ENCODE data around the gene TACR1. TPM values are rescaled to one million over a fixed set of nuclear protein-coding genes. Genes with fewer than 3 reads are reported as not detected.

The TACR1 gene
- total and polyA plus RNA-seq, 2 experiments from 2014 or later, result 0.13 to 0.19 TPM

DNA sequence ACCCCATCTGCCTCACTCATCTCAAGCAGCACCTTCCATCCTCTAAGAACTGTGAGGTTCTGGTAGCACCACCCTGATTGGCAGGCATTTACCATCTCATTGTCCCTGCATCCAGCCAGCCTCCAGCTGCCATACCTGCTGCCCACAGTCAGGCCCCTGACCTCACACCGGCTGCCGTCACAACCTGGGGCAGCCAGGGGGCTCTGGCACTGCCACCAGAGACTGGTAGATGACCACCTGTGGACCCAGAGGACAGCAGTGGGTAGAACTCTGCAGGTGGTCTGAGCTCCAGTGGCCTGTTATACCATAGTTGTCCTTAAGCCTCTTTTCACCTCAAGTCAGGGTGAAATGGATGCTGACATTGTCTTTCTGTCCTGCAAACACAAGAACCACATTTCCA lies 171.4 kb downstream of the TACR1 start:
- no peaks in the 10 kb centered on the region for H3K79me2 ChIP-seq
- H3K27me3 ChIP-seq, result no peaks in the 10 kb centered on the region
- H3K9me2 ChIP-seq (replicated peaks; ENCODE audit: insufficient read depth), result no peaks in the 10 kb centered on the region
- H3K36me3 ChIP-seq (replicated peaks; ENCODE audit: insufficient read depth, low read depth), result no peaks in the 10 kb centered on the region
- H3K27ac ChIP-seq, result no peak overlapping the region
- H3K4me3 ChIP-seq, result no peak overlapping the region
- no peak for DNase-seq (ENCODE audit: low spot score)
- no peaks in the 10 kb centered on the region for H3K4me1 ChIP-seq (ENCODE audit: insufficient read depth)
- H3K9me3 ChIP-seq (ENCODE audit: low read depth), result no peaks in the 10 kb centered on the region
- TF ChIP-seq EZH2 (IDR thresholded peaks at IDR 0.05; ENCODE audit: borderline replicate concordance) (no peak), EZH2phosphoT487 (IDR thresholded peaks at IDR 0.05; ENCODE audit: low read depth, severe bottlenecking, unreplicated experiment) (no peak)
- TF ChIP-seq, protein P1, sequence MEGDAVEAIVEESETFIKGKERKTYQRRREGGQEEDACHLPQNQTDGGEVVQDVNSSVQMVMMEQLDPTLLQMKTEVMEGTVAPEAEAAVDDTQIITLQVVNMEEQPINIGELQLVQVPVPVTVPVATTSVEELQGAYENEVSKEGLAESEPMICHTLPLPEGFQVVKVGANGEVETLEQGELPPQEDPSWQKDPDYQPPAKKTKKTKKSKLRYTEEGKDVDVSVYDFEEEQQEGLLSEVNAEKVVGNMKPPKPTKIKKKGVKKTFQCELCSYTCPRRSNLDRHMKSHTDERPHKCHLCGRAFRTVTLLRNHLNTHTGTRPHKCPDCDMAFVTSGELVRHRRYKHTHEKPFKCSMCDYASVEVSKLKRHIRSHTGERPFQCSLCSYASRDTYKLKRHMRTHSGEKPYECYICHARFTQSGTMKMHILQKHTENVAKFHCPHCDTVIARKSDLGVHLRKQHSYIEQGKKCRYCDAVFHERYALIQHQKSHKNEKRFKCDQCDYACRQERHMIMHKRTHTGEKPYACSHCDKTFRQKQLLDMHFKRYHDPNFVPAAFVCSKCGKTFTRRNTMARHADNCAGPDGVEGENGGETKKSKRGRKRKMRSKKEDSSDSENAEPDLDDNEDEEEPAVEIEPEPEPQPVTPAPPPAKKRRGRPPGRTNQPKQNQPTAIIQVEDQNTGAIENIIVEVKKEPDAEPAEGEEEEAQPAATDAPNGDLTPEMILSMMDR (IDR thresholded peaks at IDR 0.05; ENCODE audit: poor library complexity), result no peak
- H2AFZ ChIP-seq, result no peak overlapping the region
- 93% methylated on average over 2 of the region's 2 CpGs for WGBS (ENCODE audit: low lambda C conversion rate, missing lambda C conversion rate)
- H3K4me2 ChIP-seq, result no peak overlapping the region
- no peaks in the 10 kb centered on the region for H4K20me1 ChIP-seq (ENCODE audit: insufficient read depth, poor library complexity, severe bottlenecking)

DNA sequence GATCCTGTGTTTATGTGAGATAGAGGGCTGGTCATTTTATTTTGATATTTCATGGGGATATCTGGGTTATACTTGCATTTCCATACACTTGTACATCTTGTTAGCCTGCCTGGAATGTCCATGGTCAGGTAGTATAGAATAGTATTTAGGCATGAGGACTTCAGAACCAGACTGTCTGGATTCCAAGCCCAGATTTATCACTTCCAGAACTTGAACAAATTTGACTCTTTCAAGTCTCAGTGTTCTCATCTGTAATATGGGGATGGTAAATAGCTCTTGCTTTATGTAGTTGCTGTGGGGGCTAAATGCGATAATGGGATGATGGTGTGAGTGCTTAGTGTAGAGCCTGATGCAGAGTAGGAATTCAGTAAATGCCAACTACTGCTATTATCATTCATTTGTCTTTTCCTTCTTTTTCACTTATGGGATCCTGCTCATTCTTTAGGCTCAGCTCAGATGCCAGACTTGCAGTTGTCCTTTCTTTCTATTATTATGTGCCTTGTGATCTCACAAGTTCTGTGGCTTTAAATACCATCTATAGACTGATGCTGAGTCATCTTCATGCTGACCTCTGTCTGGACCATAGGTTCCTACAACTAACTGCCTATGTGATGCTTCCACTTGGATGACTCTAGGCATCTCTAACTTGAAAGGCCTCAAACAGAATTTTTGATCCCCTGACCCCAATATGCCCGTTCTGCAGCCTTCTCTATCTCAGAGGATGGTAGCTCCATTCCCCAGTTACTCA lies 173.5 kb downstream of the TACR1 start:
- Histone ChIP-seq H3K27ac (no peak overlapping the region), H3K36me3 (replicated peaks; ENCODE audit: insufficient read depth, low read depth) (no peaks in the 10 kb centered on the region), H3K79me2 (no peaks in the 10 kb centered on the region), H3K4me1 (ENCODE audit: insufficient read depth) (peaks cover 4% of the 10 kb centered on the region), H3K9me3 (ENCODE audit: low read depth) (no peaks in the 10 kb centered on the region), H3K9me2 (replicated peaks; ENCODE audit: insufficient read depth) (no peaks in the 10 kb centered on the region), H3K4me3 (no peak overlapping the region), H3K27me3 (no peaks in the 10 kb centered on the region), H4K20me1 (ENCODE audit: insufficient read depth, poor library complexity, severe bottlenecking) (no peaks in the 10 kb centered on the region), H2AFZ (no peak overlapping the region), H3K4me2 (no peak overlapping the region)
- DNase-seq (ENCODE audit: low spot score), result no peak
- 82% methylated on average over 2 of the region's 2 CpGs for WGBS (ENCODE audit: low lambda C conversion rate, missing lambda C conversion rate)
- no peak for TF ChIP-seq EZH2phosphoT487 (IDR thresholded peaks at IDR 0.05; ENCODE audit: low read depth, severe bottlenecking, unreplicated experiment)
- TF ChIP-seq, protein P1 (IDR thresholded peaks at IDR 0.05; ENCODE audit: poor library complexity), result no peak
- TF ChIP-seq EZH2 (IDR thresholded peaks at IDR 0.05; ENCODE audit: borderline replicate concordance), result no peak

DNA sequence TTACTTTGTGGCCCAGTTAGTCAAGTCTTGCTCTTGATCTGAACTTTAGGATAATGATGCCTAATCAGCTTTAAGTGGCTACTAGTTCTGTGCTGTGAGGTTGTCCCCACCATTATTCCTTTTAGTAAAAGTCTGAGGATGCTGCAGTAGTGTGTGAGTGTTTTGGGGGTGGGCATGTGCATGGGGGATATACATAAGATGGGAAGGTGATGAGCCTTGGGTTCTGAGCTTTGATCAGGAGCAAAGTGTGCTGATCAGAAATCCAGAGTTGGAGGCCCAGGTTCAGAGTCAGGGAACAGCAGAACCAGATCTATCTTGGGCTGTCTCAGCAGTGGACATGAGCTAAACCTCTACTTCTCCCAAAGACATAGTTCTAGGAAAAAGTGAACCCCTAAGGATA lies 174.1 kb downstream of the TACR1 start:
- Histone ChIP-seq H3K27me3 (no peaks in the 10 kb centered on the region), H3K79me2 (no peaks in the 10 kb centered on the region), H2AFZ (no peak overlapping the region), H3K36me3 (replicated peaks; ENCODE audit: insufficient read depth, low read depth) (no peaks in the 10 kb centered on the region), H3K4me3 (no peak overlapping the region), H3K9me3 (ENCODE audit: low read depth) (no peaks in the 10 kb centered on the region), H3K27ac (no peak overlapping the region), H3K4me1 (ENCODE audit: insufficient read depth) (peaks cover 4% of the 10 kb centered on the region), H3K4me2 (no peak overlapping the region), H4K20me1 (ENCODE audit: insufficient read depth, poor library complexity, severe bottlenecking) (no peaks in the 10 kb centered on the region), H3K9me2 (replicated peaks; ENCODE audit: insufficient read depth) (no peaks in the 10 kb centered on the region)
- TF ChIP-seq, protein P1 (IDR thresholded peaks at IDR 0.05; ENCODE audit: poor library complexity), result no peak
- TF ChIP-seq EZH2 (IDR thresholded peaks at IDR 0.05; ENCODE audit: borderline replicate concordance) (no peak), EZH2phosphoT487 (IDR thresholded peaks at IDR 0.05; ENCODE audit: low read depth, severe bottlenecking, unreplicated experiment) (no peak)
- no peak for DNase-seq (ENCODE audit: low spot score)
